ENCODE results near the gene COA5.

- no peak for TF ChIP-seq CTCF (IDR thresholded peaks at IDR 0.05 in 2 of 3, conservative IDR thresholded peaks at IDR 0.05 in 1 of 3; ENCODE audit: borderline replicate concordance in 1 of 3, insufficient read depth in 1 of 3, low read depth in 2 of 3, low read length in 2 of 3)
- TF ChIP-seq EZH2 (IDR thresholded peaks at IDR 0.05), result no peak
- no peak for TF ChIP-seq SRF (IDR thresholded peaks at IDR 0.05; ENCODE audit: low read depth)
Measured at GRCh38 chr2:98607104-98607503, 1.2 kb downstream of the COA5 start.

Data from HCT116 (cell line).